GM19193 (cell line): ENCODE data around the gene FBXO4.

Experiments
- POLR2A ChIP-seq: IDR thresholded peaks from 4 replicates; pipeline ENCODE4 v1.6.1; 2011; ENCODE audit not compliant: insufficient read depth, insufficient read length; ENCODE audit errors: extremely low read depth

Gene FBXO4

DNA sequence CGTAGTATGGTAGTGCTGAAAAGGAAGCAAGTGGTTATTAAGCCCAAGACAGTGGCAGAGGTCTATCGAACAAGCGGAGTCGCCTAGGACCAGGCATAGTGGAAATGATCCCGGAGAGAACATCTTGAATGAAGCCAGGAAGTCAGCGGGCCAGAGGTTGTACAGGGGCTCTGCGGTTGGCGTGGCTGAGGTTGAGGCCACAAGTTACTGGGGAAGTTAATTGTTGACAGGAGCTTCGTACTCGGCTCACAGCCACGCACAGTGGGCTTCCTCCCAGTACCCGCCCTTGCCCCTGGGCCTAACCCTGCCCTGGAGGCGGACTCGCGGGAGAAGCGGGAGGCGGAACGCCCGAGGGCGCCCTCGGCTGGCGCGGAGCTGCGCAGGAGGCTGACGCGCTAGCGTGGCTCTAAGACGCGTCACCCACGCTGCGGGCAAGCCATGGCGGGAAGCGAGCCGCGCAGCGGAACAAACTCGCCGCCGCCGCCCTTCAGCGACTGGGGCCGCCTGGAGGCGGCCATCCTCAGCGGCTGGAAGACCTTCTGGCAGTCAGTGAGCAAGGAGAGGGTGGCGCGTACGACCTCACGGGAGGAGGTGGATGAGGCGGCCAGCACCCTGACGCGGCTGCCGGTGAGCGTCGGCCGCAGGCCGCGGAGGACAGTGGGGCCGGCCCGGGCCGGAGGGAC lies at the start of gene FBXO4:
TSS of gene FBXO4 (plus strand) at position 410 of the 683 bp plus-strand sequence. CDS start at position 439, 29 bp downstream.
- TF ChIP-seq POLR2A, result peak; percentile 90

GRCh38 chr5:41876678-41877077 lies 48.4 kb upstream of the FBXO4 start:
- no peak for TF ChIP-seq POLR2A

DNA sequence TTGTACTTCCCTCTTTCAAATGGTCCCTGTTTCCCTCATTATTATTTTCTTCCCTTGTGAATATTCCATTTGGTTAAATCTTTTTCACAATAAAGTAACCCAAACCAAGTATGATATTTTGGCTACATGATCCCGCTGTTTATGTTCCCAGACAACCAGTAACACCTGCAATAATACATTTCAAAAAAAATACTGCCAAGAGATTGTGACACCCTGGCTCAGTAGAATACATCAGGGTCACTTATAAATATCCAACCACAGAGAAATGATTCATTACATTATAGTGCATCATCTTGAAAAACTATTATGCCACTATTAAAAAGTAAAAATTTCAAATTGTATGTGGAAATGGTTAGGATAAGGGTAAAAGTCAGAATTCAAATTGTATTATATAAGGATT lies 47.7 kb upstream of the FBXO4 start:
- no peak for TF ChIP-seq POLR2A

DNA sequence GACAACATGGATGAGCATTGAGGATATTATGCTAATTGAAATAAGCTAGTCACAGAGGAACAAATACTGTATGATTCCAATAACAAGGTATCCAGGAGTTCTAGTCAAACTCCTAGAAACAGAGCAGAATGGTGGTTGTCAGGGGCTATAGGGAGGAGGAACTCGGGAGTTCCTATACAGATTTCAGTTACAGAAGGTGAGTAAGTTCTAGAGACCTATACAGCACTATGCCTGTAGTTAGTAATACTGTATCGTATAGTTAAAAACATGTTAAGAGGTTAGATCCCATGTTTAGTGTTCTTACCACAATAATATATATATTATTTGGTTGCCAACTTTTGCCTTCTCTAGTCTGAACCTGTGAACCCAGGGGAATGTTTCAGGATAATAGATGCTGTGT lies 46.9 kb upstream of the FBXO4 start:
- TF ChIP-seq POLR2A, result no peak

- no peak for TF ChIP-seq POLR2A
Observed at GRCh38 chr5:41878643-41879478, 46.2 kb upstream of the FBXO4 start.

GRCh38 chr5:41882765-41883164 lies 42.3 kb upstream of the FBXO4 start:
- no peak for TF ChIP-seq POLR2A

DNA sequence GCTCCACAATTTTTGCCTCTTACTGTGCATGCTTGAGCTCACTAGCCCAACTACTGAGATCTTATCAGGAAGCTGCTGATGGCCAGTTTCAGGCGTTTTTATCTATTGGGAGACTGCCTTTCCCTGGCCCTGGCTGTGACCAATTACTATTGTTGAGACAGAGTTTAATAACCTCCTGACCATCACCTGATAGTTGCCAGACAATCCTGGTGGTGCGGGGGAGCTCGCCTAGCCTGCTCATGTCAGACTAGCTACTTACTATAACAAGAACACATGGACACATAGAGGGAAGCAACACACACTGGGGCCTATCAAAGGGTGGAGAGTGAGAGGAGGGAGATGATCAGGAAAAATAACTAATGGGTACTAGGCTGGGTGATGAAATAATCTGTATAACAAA lies 41.8 kb upstream of the FBXO4 start:
- no peak for TF ChIP-seq POLR2A

DNA sequence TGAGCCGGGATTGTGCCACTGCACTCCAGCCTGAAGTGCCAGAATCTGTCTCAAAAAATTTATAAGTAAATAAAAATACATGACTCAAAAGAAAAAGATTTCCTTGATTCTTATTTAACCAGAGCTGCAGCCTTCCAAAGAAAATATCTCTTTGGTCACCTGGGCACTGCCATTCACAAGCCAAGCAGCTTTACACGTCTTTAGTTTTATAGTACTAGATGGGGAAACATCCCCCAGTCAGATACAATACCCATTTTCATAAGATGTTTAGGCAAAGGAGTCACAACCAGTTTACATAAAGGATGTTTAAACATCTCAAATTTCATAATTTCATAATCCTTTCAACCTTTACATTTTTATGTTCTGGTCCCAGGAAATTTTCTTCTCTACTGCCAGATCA lies 41.1 kb upstream of the FBXO4 start:
- no peak for TF ChIP-seq POLR2A

- TF ChIP-seq POLR2A, result no peak
Observed at GRCh38 chr5:41885286-41885685, 39.8 kb upstream of the FBXO4 start.

GRCh38 chr5:41891066-41891707 lies 33.9 kb upstream of the FBXO4 start:
- no peak for TF ChIP-seq POLR2A

- no peak for TF ChIP-seq POLR2A
Observed at GRCh38 chr5:41892031-41892430, 33.0 kb upstream of the FBXO4 start.

GRCh38 chr5:41893074-41893851 lies 31.8 kb upstream of the FBXO4 start:
- TF ChIP-seq POLR2A, result no peak

- no peak for TF ChIP-seq POLR2A
Observed at GRCh38 chr5:41896230-41896629, 28.9 kb upstream of the FBXO4 start.

DNA sequence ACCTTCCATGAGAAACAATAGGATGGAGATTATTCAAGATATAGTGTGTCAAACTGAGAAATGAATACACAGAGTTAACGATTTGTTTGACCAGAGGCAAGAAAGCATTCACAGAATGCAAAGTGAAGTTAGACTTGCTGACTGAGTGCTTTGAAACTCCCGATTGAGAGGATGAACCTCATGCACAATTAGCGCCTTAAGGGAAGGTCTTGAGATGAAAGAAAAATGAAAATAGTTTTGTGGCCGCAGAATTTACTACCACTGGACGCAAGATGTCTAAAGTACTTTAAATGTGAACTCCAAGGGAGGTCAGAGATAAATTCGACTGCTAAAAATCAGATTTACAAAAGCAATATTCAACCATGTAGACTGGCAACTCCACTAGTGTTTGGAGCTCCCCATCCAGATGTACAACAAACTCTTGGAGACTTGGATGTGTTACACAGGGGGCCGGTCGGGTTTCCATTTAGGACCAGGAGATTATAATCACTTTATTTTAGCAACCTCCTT lies 21.6 kb upstream of the FBXO4 start:
- no peak for TF ChIP-seq POLR2A

DNA sequence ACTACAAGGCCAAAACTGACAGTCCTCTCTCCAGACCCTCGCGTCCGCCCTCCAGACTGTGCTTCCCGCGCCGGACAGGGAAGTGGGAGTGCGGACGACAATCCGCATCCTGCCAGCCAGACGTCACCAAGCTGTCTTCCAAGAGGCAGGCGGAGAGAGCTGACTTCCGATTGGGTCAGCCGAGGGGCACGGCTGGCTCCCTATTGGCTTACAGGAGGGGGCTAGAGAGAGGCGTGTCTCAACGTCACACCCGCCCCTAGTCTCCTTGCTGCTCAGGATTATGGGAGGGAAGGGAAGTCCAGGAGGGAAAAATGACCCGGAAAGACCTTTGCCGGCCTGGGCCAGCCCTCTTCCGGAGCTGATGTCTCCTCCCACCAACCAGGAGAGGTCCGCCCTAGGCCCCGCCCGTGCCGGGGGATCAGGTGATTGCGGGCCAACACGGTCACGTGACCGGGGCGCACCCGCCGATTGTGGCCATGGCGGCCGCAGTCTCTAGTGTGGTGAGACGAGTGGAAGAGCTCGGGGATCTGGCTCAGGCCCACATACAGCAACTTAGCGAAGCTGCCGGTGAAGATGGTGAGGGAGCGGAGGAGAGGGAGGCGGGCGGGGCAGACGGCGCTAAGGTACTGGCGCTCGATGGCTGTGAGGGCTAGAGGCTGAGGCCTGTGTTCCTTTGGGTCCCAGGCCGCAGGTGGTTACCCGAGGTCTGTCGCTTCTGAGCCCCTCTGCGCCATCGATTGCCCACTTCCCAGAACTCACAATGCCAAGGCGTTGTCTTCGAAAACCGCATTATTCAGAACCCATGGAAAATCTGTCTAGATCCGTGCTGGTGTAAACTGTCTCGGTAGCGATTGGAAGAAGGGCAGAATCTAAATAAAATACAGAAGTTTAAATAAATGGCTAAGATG lies 20.9 kb upstream of the FBXO4 start, which contains the start of gene RIMOC1:
TSS of gene RIMOC1 (plus strand) at position 453 of the 908 bp plus-strand sequence. CDS start at position 477, 24 bp downstream.
- TF ChIP-seq POLR2A, result peak; percentile 95
